Neural progenitor cell (in vitro differentiated cells): ENCODE results near the gene C1orf226. TPM values are rescaled to one million over a fixed set of nuclear protein-coding genes. Genes with fewer than 3 reads are reported as not detected.

Experiments used
- DNase-seq: peaks from one replicate; pipeline ENCODE4 v3.0.0-alpha.2; 2016; ENCODE audit warnings: low spot score
- H2AFZ ChIP-seq: fragments of 200-600 bp; sonication (generic); replicated peaks from 2 replicates; pipeline ENCODE4 v1.6.1; 2016; ENCODE audit warnings: antibody characterized with exemption
- H3F3A ChIP-seq: fragments of 200-600 bp; sonication (generic); 2 replicates; pipeline ENCODE4 v1.6.1; 2016; ENCODE audit warnings: antibody characterized with exemption, low read depth
- H3K27ac ChIP-seq: fragments of 200-600 bp; sonication (generic); 2 replicates; pipeline ENCODE4 v1.5.1; 2016; ENCODE audit warnings: mild to moderate bottlenecking
- H3K27me3 ChIP-seq: fragments of 200-600 bp; sonication (generic); 2 replicates; pipeline ENCODE4 v1.6.1; 2016; ENCODE audit warnings: mild to moderate bottlenecking, moderate library complexity
- H3K36me3 ChIP-seq: fragments of 200-600 bp; sonication (generic); 2 replicates; pipeline ENCODE4 v1.5.1; 2016
- H3K4me1 ChIP-seq: fragments of 200-600 bp; sonication (generic); 2 replicates; pipeline ENCODE4 v1.6.1; 2016; ENCODE audit warnings: mixed run types
- H3K4me2 ChIP-seq: fragments of 200-600 bp; sonication (generic); 2 replicates; pipeline ENCODE4 v1.6.1; 2016
- H3K4me3 ChIP-seq: fragments of 200-600 bp; sonication (generic); 2 replicates; pipeline ENCODE4 v1.5.1; 2016
- H3K79me2 ChIP-seq: fragments of 200-600 bp; sonication (generic); 2 replicates; pipeline ENCODE4 v1.6.1; 2016; ENCODE audit warnings: low read depth
- H3K9ac ChIP-seq: fragments of 200-600 bp; sonication (generic); 2 replicates; pipeline ENCODE4 v1.6.1; 2016
- H3K9me3 ChIP-seq: fragments of 200-600 bp; sonication (generic); 2 replicates; pipeline ENCODE4 v1.5.1; 2016; ENCODE audit warnings: low read depth
- H4K20me1 ChIP-seq: fragments of 200-600 bp; sonication (generic); 2 replicates; pipeline ENCODE4 v1.6.1; 2016; ENCODE audit warnings: low read depth
- H3K27ac Mint-ChIP-seq: 3 replicates; pipeline ENCODE4 v1.8.0; 2021; ENCODE audit warnings: mixed read lengths
- H3K27me3 Mint-ChIP-seq: 2 replicates; pipeline ENCODE4 v1.8.0; 2022; ENCODE audit warnings: low read depth, mild to moderate bottlenecking, inconsistent platforms, moderate library complexity, mixed read lengths; ENCODE audit not compliant: insufficient read depth
- H3K36me3 Mint-ChIP-seq: 3 replicates; pipeline ENCODE4 v1.8.0; 2021; ENCODE audit warnings: mixed read lengths
- H3K4me1 Mint-ChIP-seq: 3 replicates; pipeline ENCODE4 v1.8.0; 2021; ENCODE audit warnings: mixed read lengths
- H3K4me3 Mint-ChIP-seq: 3 replicates; pipeline ENCODE4 v1.8.0; 2021; ENCODE audit warnings: mild to moderate bottlenecking, moderate library complexity, mixed read lengths
- H3K9me3 Mint-ChIP-seq: 3 replicates; pipeline ENCODE4 v1.8.0; 2020; ENCODE audit warnings: mixed read lengths
- EZH2 ChIP-seq: fragments of 200-600 bp; sonication (generic); IDR thresholded peaks from 2 replicates; pipeline ENCODE4 v1.6.1; 2017; ENCODE audit warnings: antibody characterized with exemption, mild to moderate bottlenecking, moderate library complexity
- EZH2phosphoT487 ChIP-seq: fragments of 200-600 bp; sonication (generic); IDR thresholded peaks from 2 replicates; pipeline ENCODE4 v1.6.1; 2017; ENCODE audit warnings: antibody characterized with exemption
- total RNA-seq: library from RNA; depleted of rRNA; stranded (reverse); fragments of >200 nt; gene quantifications from 2 replicates; pipeline ENCODE4 v1.2.3, GENCODE V29; 2015; ENCODE audit warnings: low replicate concordance
- TF ChIP-seq, protein P1 (sequence below): fragments of 200-600 bp; sonication (generic); IDR thresholded peaks from 2 replicates; pipeline ENCODE4 v1.5.1; 2017; ENCODE audit warnings: antibody characterized with exemption, mild to moderate bottlenecking

Gene C1orf226
- total RNA-seq, 1 donor from 2014 or later, result 3.9 TPM

DNA sequence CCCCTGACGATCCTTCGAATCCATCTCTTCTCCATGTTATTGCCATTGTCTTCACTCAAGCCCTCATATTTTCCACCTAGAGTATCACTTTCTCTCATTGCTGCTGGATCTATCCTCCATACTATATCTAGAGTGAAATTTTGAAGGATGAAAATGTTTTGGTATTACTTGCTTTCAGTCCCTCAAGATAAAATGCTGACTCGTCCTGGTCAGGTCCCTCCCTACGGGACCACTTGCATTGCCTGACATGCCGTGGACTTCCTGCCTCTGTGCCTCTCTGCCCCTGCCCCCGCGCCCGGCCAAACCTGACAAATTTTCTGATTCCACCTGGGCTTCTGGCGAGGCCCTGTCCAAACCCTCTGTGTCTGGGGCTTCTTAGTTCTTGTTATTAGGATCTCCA, 28.4 kb upstream of the C1orf226 start:
- H4K20me1 ChIP-seq, result no peaks in the 10 kb centered on the region
- H3K4me1 ChIP-seq, result no peaks in the 10 kb centered on the region
- H3K27me3 ChIP-seq, result no peaks in the 10 kb centered on the region
- H2AFZ ChIP-seq, result no peak overlapping the region
- H3K4me3 Mint-ChIP-seq, result no peak overlapping the region
- no peak for DNase-seq
- no peak overlapping the region for H3K9ac ChIP-seq
- no peak overlapping the region for H3K27ac ChIP-seq
- peaks cover 41% of the 10 kb centered on the region for H3K36me3 Mint-ChIP-seq
- no peaks in the 10 kb centered on the region for H3F3A ChIP-seq
- no peak overlapping the region for H3K4me2 ChIP-seq
- no peaks in the 10 kb centered on the region for H3K9me3 Mint-ChIP-seq
- H3K4me1 Mint-ChIP-seq, result peaks cover 14% of the 10 kb centered on the region
- H3K27ac Mint-ChIP-seq, result peak overlapping the region; percentile 1
- TF ChIP-seq EZH2 (no peak), EZH2phosphoT487 (no peak)
- TF ChIP-seq, protein P1, sequence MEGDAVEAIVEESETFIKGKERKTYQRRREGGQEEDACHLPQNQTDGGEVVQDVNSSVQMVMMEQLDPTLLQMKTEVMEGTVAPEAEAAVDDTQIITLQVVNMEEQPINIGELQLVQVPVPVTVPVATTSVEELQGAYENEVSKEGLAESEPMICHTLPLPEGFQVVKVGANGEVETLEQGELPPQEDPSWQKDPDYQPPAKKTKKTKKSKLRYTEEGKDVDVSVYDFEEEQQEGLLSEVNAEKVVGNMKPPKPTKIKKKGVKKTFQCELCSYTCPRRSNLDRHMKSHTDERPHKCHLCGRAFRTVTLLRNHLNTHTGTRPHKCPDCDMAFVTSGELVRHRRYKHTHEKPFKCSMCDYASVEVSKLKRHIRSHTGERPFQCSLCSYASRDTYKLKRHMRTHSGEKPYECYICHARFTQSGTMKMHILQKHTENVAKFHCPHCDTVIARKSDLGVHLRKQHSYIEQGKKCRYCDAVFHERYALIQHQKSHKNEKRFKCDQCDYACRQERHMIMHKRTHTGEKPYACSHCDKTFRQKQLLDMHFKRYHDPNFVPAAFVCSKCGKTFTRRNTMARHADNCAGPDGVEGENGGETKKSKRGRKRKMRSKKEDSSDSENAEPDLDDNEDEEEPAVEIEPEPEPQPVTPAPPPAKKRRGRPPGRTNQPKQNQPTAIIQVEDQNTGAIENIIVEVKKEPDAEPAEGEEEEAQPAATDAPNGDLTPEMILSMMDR, result no peak
- H3K36me3 ChIP-seq, result no peaks in the 10 kb centered on the region
- no peaks in the 10 kb centered on the region for H3K9me3 ChIP-seq
- no peaks in the 10 kb centered on the region for H3K79me2 ChIP-seq
- no peak overlapping the region for H3K4me3 ChIP-seq
- H3K27me3 Mint-ChIP-seq, result no peaks in the 10 kb centered on the region

GRCh38 chr1:162353702-162354101, 27.8 kb upstream of the C1orf226 start:
- no peak for DNase-seq
- TF ChIP-seq EZH2phosphoT487 (no peak), EZH2 (no peak)
- TF ChIP-seq, protein P1, result no peak

GRCh38 chr1:162357681-162358266, 23.8 kb upstream of the C1orf226 start:
- H3K79me2 ChIP-seq, result no peaks in the 10 kb centered on the region
- Mint-ChIP-seq H3K4me1 (peaks cover 22% of the 10 kb centered on the region), H3K27me3 (peaks cover 2% of the 10 kb centered on the region), H3K27ac (no peak overlapping the region), H3K36me3 (peaks cover 52% of the 10 kb centered on the region), H3K4me3 (no peak overlapping the region), H3K9me3 (no peaks in the 10 kb centered on the region)
- no peaks in the 10 kb centered on the region for H3K27me3 ChIP-seq
- H3K4me3 ChIP-seq, result no peak overlapping the region
- H3K4me2 ChIP-seq, result no peak overlapping the region
- no peaks in the 10 kb centered on the region for H3K4me1 ChIP-seq
- no peak overlapping the region for H3K27ac ChIP-seq
- no peaks in the 10 kb centered on the region for H3K36me3 ChIP-seq
- H4K20me1 ChIP-seq, result no peaks in the 10 kb centered on the region
- peak; percentile 79 for DNase-seq
- no peak overlapping the region for H2AFZ ChIP-seq
- no peak overlapping the region for H3K9ac ChIP-seq
- H3F3A ChIP-seq, result no peaks in the 10 kb centered on the region
- no peaks in the 10 kb centered on the region for H3K9me3 ChIP-seq
- no peak for TF ChIP-seq EZH2
- TF ChIP-seq, protein P1, result peak; percentile 75

More at GRCh38 chr1:162353702-162354101, 27.8 kb upstream of the C1orf226 start:
- Mint-ChIP-seq H3K27ac (no peak overlapping the region), H3K9me3 (no peaks in the 10 kb centered on the region), H3K36me3 (peaks cover 44% of the 10 kb centered on the region), H3K27me3 (no peaks in the 10 kb centered on the region), H3K4me1 (peaks cover 17% of the 10 kb centered on the region), H3K4me3 (no peak overlapping the region)
- H2AFZ ChIP-seq, result no peak overlapping the region
- H3K79me2 ChIP-seq, result no peaks in the 10 kb centered on the region
- no peaks in the 10 kb centered on the region for H4K20me1 ChIP-seq
- H3K4me1 ChIP-seq, result no peaks in the 10 kb centered on the region
- H3K9me3 ChIP-seq, result no peaks in the 10 kb centered on the region
- no peaks in the 10 kb centered on the region for H3K36me3 ChIP-seq
- no peak overlapping the region for H3K27ac ChIP-seq
- H3K27me3 ChIP-seq, result no peaks in the 10 kb centered on the region
- H3K9ac ChIP-seq, result no peak overlapping the region
- no peaks in the 10 kb centered on the region for H3F3A ChIP-seq
- H3K4me2 ChIP-seq, result no peak overlapping the region
- no peak overlapping the region for H3K4me3 ChIP-seq
